ENCODE results near the gene MAP3K7.
"Not testable (repeated sequence)": the region's sequence is repeated elsewhere in the genome, so short reads cannot be mapped to it uniquely, and the experiment has no call there.

DNA sequence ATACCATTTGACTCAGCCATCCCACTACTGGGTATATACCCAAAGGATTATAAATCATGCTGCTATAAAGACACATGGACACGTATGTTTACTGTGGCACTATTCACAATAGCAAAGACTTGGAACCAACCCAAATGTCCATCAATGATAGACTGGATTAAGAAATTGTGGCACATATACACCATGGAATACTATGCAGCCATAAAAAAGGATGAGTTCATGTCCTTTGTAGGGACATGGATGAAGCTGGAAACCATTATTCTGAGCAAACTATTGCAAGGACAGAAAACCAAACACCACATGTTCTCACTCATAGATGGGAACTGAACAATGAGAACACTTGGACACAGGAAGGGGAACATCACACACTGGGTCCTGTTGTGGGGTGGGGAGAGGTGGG lies 19.2 kb downstream of the MAP3K7 start:
- TF ChIP-seq, protein P1, sequence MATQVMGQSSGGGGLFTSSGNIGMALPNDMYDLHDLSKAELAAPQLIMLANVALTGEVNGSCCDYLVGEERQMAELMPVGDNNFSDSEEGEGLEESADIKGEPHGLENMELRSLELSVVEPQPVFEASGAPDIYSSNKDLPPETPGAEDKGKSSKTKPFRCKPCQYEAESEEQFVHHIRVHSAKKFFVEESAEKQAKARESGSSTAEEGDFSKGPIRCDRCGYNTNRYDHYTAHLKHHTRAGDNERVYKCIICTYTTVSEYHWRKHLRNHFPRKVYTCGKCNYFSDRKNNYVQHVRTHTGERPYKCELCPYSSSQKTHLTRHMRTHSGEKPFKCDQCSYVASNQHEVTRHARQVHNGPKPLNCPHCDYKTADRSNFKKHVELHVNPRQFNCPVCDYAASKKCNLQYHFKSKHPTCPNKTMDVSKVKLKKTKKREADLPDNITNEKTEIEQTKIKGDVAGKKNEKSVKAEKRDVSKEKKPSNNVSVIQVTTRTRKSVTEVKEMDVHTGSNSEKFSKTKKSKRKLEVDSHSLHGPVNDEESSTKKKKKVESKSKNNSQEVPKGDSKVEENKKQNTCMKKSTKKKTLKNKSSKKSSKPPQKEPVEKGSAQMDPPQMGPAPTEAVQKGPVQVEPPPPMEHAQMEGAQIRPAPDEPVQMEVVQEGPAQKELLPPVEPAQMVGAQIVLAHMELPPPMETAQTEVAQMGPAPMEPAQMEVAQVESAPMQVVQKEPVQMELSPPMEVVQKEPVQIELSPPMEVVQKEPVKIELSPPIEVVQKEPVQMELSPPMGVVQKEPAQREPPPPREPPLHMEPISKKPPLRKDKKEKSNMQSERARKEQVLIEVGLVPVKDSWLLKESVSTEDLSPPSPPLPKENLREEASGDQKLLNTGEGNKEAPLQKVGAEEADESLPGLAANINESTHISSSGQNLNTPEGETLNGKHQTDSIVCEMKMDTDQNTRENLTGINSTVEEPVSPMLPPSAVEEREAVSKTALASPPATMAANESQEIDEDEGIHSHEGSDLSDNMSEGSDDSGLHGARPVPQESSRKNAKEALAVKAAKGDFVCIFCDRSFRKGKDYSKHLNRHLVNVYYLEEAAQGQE (IDR thresholded peaks at IDR 0.05), result not testable (repeated sequence)
- not testable (repeated sequence) for TF ChIP-seq JUND (IDR thresholded peaks at IDR 0.05); GABPA (IDR thresholded peaks at IDR 0.05 in 1 of 2, conservative IDR thresholded peaks at IDR 0.05 in 1 of 2)
- TF ChIP-seq, protein P2, sequence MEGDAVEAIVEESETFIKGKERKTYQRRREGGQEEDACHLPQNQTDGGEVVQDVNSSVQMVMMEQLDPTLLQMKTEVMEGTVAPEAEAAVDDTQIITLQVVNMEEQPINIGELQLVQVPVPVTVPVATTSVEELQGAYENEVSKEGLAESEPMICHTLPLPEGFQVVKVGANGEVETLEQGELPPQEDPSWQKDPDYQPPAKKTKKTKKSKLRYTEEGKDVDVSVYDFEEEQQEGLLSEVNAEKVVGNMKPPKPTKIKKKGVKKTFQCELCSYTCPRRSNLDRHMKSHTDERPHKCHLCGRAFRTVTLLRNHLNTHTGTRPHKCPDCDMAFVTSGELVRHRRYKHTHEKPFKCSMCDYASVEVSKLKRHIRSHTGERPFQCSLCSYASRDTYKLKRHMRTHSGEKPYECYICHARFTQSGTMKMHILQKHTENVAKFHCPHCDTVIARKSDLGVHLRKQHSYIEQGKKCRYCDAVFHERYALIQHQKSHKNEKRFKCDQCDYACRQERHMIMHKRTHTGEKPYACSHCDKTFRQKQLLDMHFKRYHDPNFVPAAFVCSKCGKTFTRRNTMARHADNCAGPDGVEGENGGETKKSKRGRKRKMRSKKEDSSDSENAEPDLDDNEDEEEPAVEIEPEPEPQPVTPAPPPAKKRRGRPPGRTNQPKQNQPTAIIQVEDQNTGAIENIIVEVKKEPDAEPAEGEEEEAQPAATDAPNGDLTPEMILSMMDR (IDR thresholded peaks at IDR 0.05; ENCODE audit: low read depth, low read length, missing input control), result not testable (repeated sequence)

Measured in liver (tissue), 3 donors.